SU-DHL-6 (cell line): ENCODE results near the gene RBM19.

Source experiments
- H2AFZ ChIP-seq: fragments of 200-600 bp; sonication (generic); 2 replicates; pipeline ENCODE4 v1.6.1; 2014; ENCODE audit warnings: low read depth, mild to moderate bottlenecking, moderate library complexity, mixed read lengths, antibody characterized with exemption, low read length; ENCODE audit not compliant: severe bottlenecking
- H3F3A ChIP-seq: fragments of 200-600 bp; shearing (Covaris generic); 2 replicates; pipeline ENCODE4 v1.6.0; 2016; ENCODE audit warnings: antibody characterized with exemption, mild to moderate bottlenecking; ENCODE audit not compliant: insufficient read depth
- H3K27ac ChIP-seq: fragments of 200-600 bp; sonication (generic); 2 replicates; pipeline ENCODE4 v1.5.1; 2016; ENCODE audit warnings: low read depth, mild to moderate bottlenecking, low read length, moderate library complexity, mixed read lengths
- H3K27me3 ChIP-seq: fragments of 200-600 bp; sonication (generic), shearing (Covaris generic); 2 replicates; pipeline ENCODE4 v1.6.0; 2014; ENCODE audit warnings: mild to moderate bottlenecking, low read length
- H3K36me3 ChIP-seq: fragments of 200-600 bp; sonication (generic); 2 replicates; pipeline ENCODE4 v1.6.1; 2014; ENCODE audit warnings: mild to moderate bottlenecking, low read length, mixed read lengths
- H3K4me2 ChIP-seq: fragments of 300-600, 200-600 bp; shearing (Covaris generic), sonication (generic); 2 replicates; pipeline ENCODE4 v1.6.0; 2014; ENCODE audit warnings: low read length, low read depth, mild to moderate bottlenecking; ENCODE audit not compliant: poor library complexity, severe bottlenecking
- H3K4me3 ChIP-seq: fragments of 200-600 bp; sonication (generic); 2 replicates; pipeline ENCODE4 v1.5.1; 2014; ENCODE audit warnings: antibody characterized with exemption, low read length, mild to moderate bottlenecking, mixed read lengths; ENCODE audit not compliant: insufficient read depth, poor library complexity, severe bottlenecking
- H3K79me2 ChIP-seq: fragments of 200-600 bp; sonication (generic); 2 replicates; pipeline ENCODE4 v1.6.1; 2014; ENCODE audit warnings: mild to moderate bottlenecking, low read length, moderate library complexity; ENCODE audit not compliant: insufficient read depth
- H3K9ac ChIP-seq: fragments of 200-600 bp; sonication (generic); 2 replicates; pipeline ENCODE4 v1.7.0; 2014; ENCODE audit warnings: mild to moderate bottlenecking, low read length
- H3K9me2 ChIP-seq: fragments of 200-600 bp; sonication (generic); replicated peaks from 2 replicates; pipeline ENCODE4 v1.6.1; 2014; ENCODE audit warnings: low read length; ENCODE audit not compliant: insufficient read depth
- H3K9me3 ChIP-seq: fragments of 200-600 bp; sonication (generic); 2 replicates; pipeline ENCODE4 v1.6.1; 2014; ENCODE audit warnings: low read length, mixed read lengths; ENCODE audit not compliant: insufficient read depth
- H4K20me1 ChIP-seq: fragments of 200-600 bp; sonication (generic); 2 replicates; pipeline ENCODE4 v1.6.1; 2014; ENCODE audit warnings: low read depth, mild to moderate bottlenecking, antibody characterized with exemption, low read length, moderate library complexity, mixed read lengths
- CTCF ChIP-seq: fragments of 200-600 bp; sonication (generic); IDR thresholded peaks from one replicate; pipeline ENCODE4 v1.5.1; 2017; ENCODE audit warnings: antibody characterized with exemption, mild to moderate bottlenecking, low read length, moderate library complexity; ENCODE audit not compliant: insufficient read depth, poor library complexity, severe bottlenecking
- EZH2phosphoT487 ChIP-seq: fragments of 200-600 bp; sonication (generic), shearing (Covaris generic); conservative IDR thresholded peaks from 2 replicates; pipeline ENCODE4 v1.6.1; 2018; ENCODE audit warnings: mild to moderate bottlenecking, antibody characterized with exemption, low read length, moderate library complexity, mixed read lengths

RBM19 gene

GRCh38 chr12:113863455-113863845, 102.7 kb downstream of the RBM19 start:
- Histone ChIP-seq H3K9ac (no peak overlapping the region), H4K20me1 (no peaks in the 10 kb centered on the region), H3K27ac (no peak overlapping the region), H3K4me3 (no peak overlapping the region), H3K36me3 (no peaks in the 10 kb centered on the region), H3F3A (no peaks in the 10 kb centered on the region), H3K79me2 (no peaks in the 10 kb centered on the region), H3K4me2 (no peak overlapping the region), H2AFZ (no peak overlapping the region), H3K9me2 (no peaks in the 10 kb centered on the region), H3K27me3 (no peaks in the 10 kb centered on the region), H3K9me3 (no peaks in the 10 kb centered on the region)
- TF ChIP-seq EZH2phosphoT487: no peak

- H3K9me3 ChIP-seq: no peaks in the 10 kb centered on the region
- H3K27ac ChIP-seq: no peak overlapping the region
- H3K79me2 ChIP-seq: no peaks in the 10 kb centered on the region
- no peaks in the 10 kb centered on the region for H3F3A ChIP-seq
- TF ChIP-seq EZH2phosphoT487 (no peak), CTCF (no peak)
- H3K9me2 ChIP-seq: no peaks in the 10 kb centered on the region
- H3K4me3 ChIP-seq: no peak overlapping the region
- no peak overlapping the region for H2AFZ ChIP-seq
- no peaks in the 10 kb centered on the region for H3K36me3 ChIP-seq
- H3K9ac ChIP-seq: no peak overlapping the region
- H3K27me3 ChIP-seq: no peaks in the 10 kb centered on the region
- H3K4me2 ChIP-seq: no peak overlapping the region
- H4K20me1 ChIP-seq: no peaks in the 10 kb centered on the region
Measured at GRCh38 chr12:113862590-113863454, 103.3 kb downstream of the RBM19 start.

GRCh38 chr12:113861708-113862312, 104.3 kb downstream of the RBM19 start:
- TF ChIP-seq CTCF (no peak), EZH2phosphoT487 (no peak)
- Histone ChIP-seq H3K4me2 (no peak overlapping the region), H4K20me1 (no peaks in the 10 kb centered on the region), H3K79me2 (no peaks in the 10 kb centered on the region), H3K9me3 (no peaks in the 10 kb centered on the region), H3K27ac (no peak overlapping the region), H2AFZ (no peak overlapping the region), H3K36me3 (no peaks in the 10 kb centered on the region), H3K4me3 (no peak overlapping the region), H3K9me2 (no peaks in the 10 kb centered on the region), H3K9ac (no peak overlapping the region), H3F3A (no peaks in the 10 kb centered on the region), H3K27me3 (no peaks in the 10 kb centered on the region)

- no peaks in the 10 kb centered on the region for H3F3A ChIP-seq
- no peak overlapping the region for H3K4me3 ChIP-seq
- no peak overlapping the region for H3K27ac ChIP-seq
- no peaks in the 10 kb centered on the region for H4K20me1 ChIP-seq
- no peak overlapping the region for H3K4me2 ChIP-seq
- H3K36me3 ChIP-seq: no peaks in the 10 kb centered on the region
- no peaks in the 10 kb centered on the region for H3K79me2 ChIP-seq
- H3K9me2 ChIP-seq: no peaks in the 10 kb centered on the region
- no peaks in the 10 kb centered on the region for H3K27me3 ChIP-seq
- H3K9me3 ChIP-seq: no peaks in the 10 kb centered on the region
- no peak overlapping the region for H2AFZ ChIP-seq
- no peak overlapping the region for H3K9ac ChIP-seq
- TF ChIP-seq EZH2phosphoT487: no peak
Measured at GRCh38 chr12:113860950-113861349, 105.2 kb downstream of the RBM19 start.
